H1 (cell line): ENCODE measurements around the gene CIB4. TPM values are rescaled to one million over a fixed set of nuclear protein-coding genes. Genes with fewer than 3 reads are reported as not detected.

ENCODE experiments used
- CTCF ChIA-PET: fragments of 300-600 bp; sonication (Branson Sonifier 250); formaldehyde crosslinking; loops from one replicate; lab custom pipeline; 2021; ENCODE audit not compliant: partially characterized antibody; lab: Charles Lee
- POLR2A ChIA-PET: fragments of 300-600 bp; sonication (Branson Sonifier 250); formaldehyde crosslinking; loops from one replicate; lab custom pipeline; 2021; ENCODE audit warnings: inconsistent platforms; ENCODE audit not compliant: partially characterized antibody; lab: Charles Lee
- DNase-seq, 2 experiments: peaks; one replicate each; pipeline versions ENCODE4 v3.0.0 to v3.0.0-alpha.2; 2010 to 2022; ENCODE audit warnings: low spot score in 2 of 2, low read depth in 1 of 2, mixed read lengths in 1 of 2
- FAIRE-seq: peaks from 2 replicates; lab custom pipeline; 2011; peaks lifted over from hg19 to GRCh38; lab: Jason Lieb, UNC
- H2AFZ ChIP-seq: 2 replicates; pipeline ENCODE4 v1.8.1; 2012; ENCODE audit warnings: low read length, inconsistent platforms
- H2AK5ac ChIP-seq: 2 replicates; pipeline ENCODE4 v1.6.1; 2013; ENCODE audit warnings: low read depth, low read length
- H2BK120ac ChIP-seq: replicated peaks from 2 replicates; pipeline ENCODE3; 2013; ENCODE audit warnings: low read depth, low read length, inconsistent platforms
- H2BK12ac ChIP-seq: 2 replicates; pipeline ENCODE4 v1.6.1; 2013; ENCODE audit warnings: low read depth, low read length
- H2BK15ac ChIP-seq: 2 replicates; pipeline ENCODE4 v1.6.1; 2013; ENCODE audit warnings: low read length
- H2BK20ac ChIP-seq: 2 replicates; pipeline ENCODE4 v1.6.1; 2013; ENCODE audit warnings: low read length
- H2BK5ac ChIP-seq: 2 replicates; pipeline ENCODE4 v1.6.1; 2013; ENCODE audit warnings: low read depth, low read length
- H3K14ac ChIP-seq: 2 replicates; pipeline ENCODE4 v1.6.1; 2013; ENCODE audit warnings: inconsistent platforms; ENCODE audit not compliant: insufficient read length
- H3K18ac ChIP-seq: 2 replicates; pipeline ENCODE4 v1.6.1; 2013; ENCODE audit warnings: low read length; ENCODE audit errors: extremely low read depth
- H3K23ac ChIP-seq: 2 replicates; pipeline ENCODE4 v1.6.1; 2013; ENCODE audit warnings: inconsistent platforms; ENCODE audit not compliant: insufficient read length
- H3K23me2 ChIP-seq: 2 replicates; pipeline ENCODE4 v1.6.1; 2013; ENCODE audit warnings: low read depth, low read length
- H3K27ac ChIP-seq: 2 replicates; pipeline ENCODE4 v1.6.1; 2011; ENCODE audit warnings: low read depth, low read length, inconsistent platforms
- H3K27me3 ChIP-seq, 4 experiments: replicated peaks in 1 of 4; 1 replicate in 1 of 4; 2 replicates in 3 of 4; pipeline versions ENCODE4 v1.6.1 to v1.8.1; 2011 to 2013; ENCODE audit warnings: low read length in 3 of 4, mild to moderate bottlenecking in 3 of 4, inconsistent platforms in 2 of 4, mixed read lengths in 2 of 4, moderate library complexity in 1 of 4; ENCODE audit not compliant: control insufficient read depth in 3 of 4, insufficient read depth in 3 of 4; ENCODE audit errors: extremely low read depth in 1 of 4
- H3K36me3 ChIP-seq, 4 experiments: 2 replicates each; pipeline versions ENCODE4 v1.6.1 to v1.8.1; 2011 to 2013; ENCODE audit warnings: mild to moderate bottlenecking in 4 of 4, low read length in 3 of 4, moderate library complexity in 2 of 4, control low read depth in 1 of 4, inconsistent platforms in 1 of 4; ENCODE audit not compliant: insufficient read depth in 4 of 4, control insufficient read depth in 2 of 4
- H3K4ac ChIP-seq: replicated peaks from 2 replicates; pipeline ENCODE3; 2013; ENCODE audit warnings: low read length, low read depth, mixed read lengths, inconsistent platforms; ENCODE audit not compliant: insufficient read length
- H3K4me1 ChIP-seq, 4 experiments: replicated peaks in 1 of 4; 1 replicate in 1 of 4; 2 replicates in 3 of 4; pipeline versions ENCODE4 v1.6.1 to v1.8.1; 2011 to 2013; ENCODE audit warnings: low read length in 3 of 4, inconsistent platforms in 2 of 4, mixed read lengths in 1 of 4; ENCODE audit not compliant: insufficient read depth in 4 of 4, control insufficient read depth in 3 of 4
- H3K4me2 ChIP-seq, 2 experiments: 2 replicates each; pipeline versions ENCODE4 v1.6.1 to v1.8.1; 2011 to 2013; ENCODE audit warnings: low read depth in 2 of 2, low read length in 2 of 2, control low read depth in 1 of 2, inconsistent platforms in 1 of 2, mild to moderate bottlenecking in 1 of 2; ENCODE audit not compliant: insufficient read depth in 1 of 2
- H3K4me3 ChIP-seq, 4 experiments: fragments of 200-600, 300-600 bp in 1 of 4; sonication (generic), shearing (Covaris generic), sonication (Bioruptor Twin) in 1 of 4; 2 replicates each; pipeline versions ENCODE4 v1.5.1 to v1.8.1; 2011 to 2016; ENCODE audit warnings: low read length in 4 of 4, low read depth in 3 of 4, control low read depth in 2 of 4, inconsistent platforms in 2 of 4, mild to moderate bottlenecking in 2 of 4, mixed read lengths in 1 of 4, moderate library complexity in 1 of 4; ENCODE audit not compliant: insufficient read depth in 2 of 4; ENCODE audit errors: extremely low read depth in 1 of 4
- H3K56ac ChIP-seq: replicated peaks from 2 replicates; pipeline ENCODE3; 2013; ENCODE audit warnings: low read depth, mild to moderate bottlenecking, mixed read lengths, low read length, inconsistent platforms; ENCODE audit not compliant: insufficient read length
- H3K79me1 ChIP-seq: 2 replicates; pipeline ENCODE4 v1.6.1; 2013; ENCODE audit warnings: low read depth, low read length, control low read depth
- H3K79me2 ChIP-seq, 2 experiments: 2 replicates each; pipeline versions ENCODE4 v1.6.1 to v1.8.1; 2012 to 2013; ENCODE audit warnings: low read length in 2 of 2, mild to moderate bottlenecking in 2 of 2, inconsistent platforms in 1 of 2; ENCODE audit not compliant: insufficient read depth in 2 of 2, control insufficient read depth in 1 of 2
- H3K9ac ChIP-seq, 4 experiments: replicated peaks in 1 of 4; 1 replicate in 1 of 4; 2 replicates in 3 of 4; pipeline versions ENCODE4 v1.6.1 to v1.8.1; 2011 to 2013; ENCODE audit warnings: low read depth in 3 of 4, low read length in 3 of 4, control low read depth in 2 of 4, mild to moderate bottlenecking in 2 of 4, moderate library complexity in 2 of 4, inconsistent platforms in 1 of 4; ENCODE audit errors: extremely low read depth in 1 of 4
- H3K9me3 ChIP-seq, 2 experiments: 2 replicates each; pipeline versions ENCODE4 v1.6.1 to v1.8.1; 2012 to 2013; ENCODE audit warnings: mild to moderate bottlenecking in 2 of 2, moderate library complexity in 2 of 2, control low read depth in 1 of 2, inconsistent platforms in 1 of 2, low read depth in 1 of 2, low read length in 1 of 2, mixed read lengths in 1 of 2; ENCODE audit not compliant: insufficient read depth in 2 of 2
- H4K20me1 ChIP-seq, 2 experiments: replicated peaks in 1 of 2; 2 replicates each; pipeline versions ENCODE3 to v1.8.1; 2011 to 2013; ENCODE audit warnings: inconsistent platforms in 2 of 2, low read length in 2 of 2, mild to moderate bottlenecking in 1 of 2; ENCODE audit not compliant: insufficient read depth in 2 of 2, control insufficient read depth in 1 of 2
- H4K5ac ChIP-seq: 2 replicates; pipeline ENCODE4 v1.6.1; 2013; ENCODE audit warnings: low read length, low read depth, mixed read lengths, inconsistent platforms; ENCODE audit not compliant: insufficient read length
- H4K8ac ChIP-seq: 2 replicates; pipeline ENCODE4 v1.8.0; 2013; ENCODE audit warnings: mild to moderate bottlenecking, moderate library complexity, low read length, inconsistent platforms; ENCODE audit not compliant: insufficient read depth; ENCODE audit errors: extremely low read depth
- H4K91ac ChIP-seq: replicated peaks from 2 replicates; pipeline ENCODE3; 2013; ENCODE audit warnings: low read length, mixed read lengths, inconsistent platforms; ENCODE audit not compliant: insufficient read length
- CBX5 ChIP-seq: fragments of 300-800, 300-1000 bp; sonication (generic); IDR thresholded peaks from 2 replicates; pipeline ENCODE4 v1.7.1; 2016; ENCODE audit warnings: antibody characterized with exemption, low read length, low read depth
- KDM1A ChIP-seq: fragments of 200-600, 300-600 bp; sonication (generic); IDR thresholded peaks from 2 replicates; pipeline ENCODE4 v1.7.1; 2016; ENCODE audit warnings: mild to moderate bottlenecking, low read length, borderline replicate concordance
- TEAD4 ChIP-seq: IDR thresholded peaks from 2 replicates; pipeline ENCODE4 v1.6.1; 2012; ENCODE audit warnings: low read depth, low read length, inconsistent platforms, mixed read lengths
- WGBS, 2 experiments: shearing (Covaris generic) in 1 of 2; methylation state at CpG; one replicate each; pipeline versions ENCODE4 v1.1.6 to v1.1.7; 2013 to 2015; ENCODE audit warnings: low lambda C conversion rate in 2 of 2, mixed read lengths in 2 of 2, inconsistent platforms in 1 of 2, low coverage in 1 of 2, missing lambda C conversion rate in 1 of 2; ENCODE audit not compliant: insufficient replicate concordance in 2 of 2, insufficient coverage in 1 of 2, insufficient read length in 1 of 2; ENCODE audit errors: extremely low coverage in 1 of 2, missing lambda C conversion rate in 1 of 2; 5-methylcytosine and 5-hydroxymethylcytosine counted together
- polyA plus RNA-seq, 7 experiments: library from polyadenylated mRNA; depleted of rRNA in 3 of 7; stranded (reverse) in 5 of 7; unstranded in 2 of 7; fragments of >200 nt in 5 of 7; fragments of 200-250 nt in 2 of 7; gene quantifications; 1 replicate in 5 of 7; 2 replicates in 1 of 7; 4 replicates in 1 of 7; pipeline versions ENCODE4 v1.2.1 to v1.2.3, GENCODE V29; 2011 to 2013; ENCODE audit warnings: missing spikeins in 2 of 7, mixed read lengths in 2 of 7
- total RNA-seq: library from RNA; stranded (reverse); fragmentation: NEBNext Ultra II Directional; extraction: Animal tissue kit (Norgen Biotek cat#: 25700); gene quantifications from 2 replicates; pipeline ENCODE4 v1.2.1, GENCODE V29; 2021

Gene CIB4
- total and polyA plus RNA-seq, 2 of the 8 experiments (the other 6 are each of a cell fraction or from before 2014, with no cell fraction given), result not detected

- Histone ChIP-seq H2AFZ (no peak overlapping the region), H2BK5ac (no peak overlapping the region), H3K27me3 (no peaks in the 10 kb centered on the region; a peak in 1 of 7 replicates), H4K5ac (no peak overlapping the region), H4K91ac (no peak overlapping the region), H4K20me1 (no peaks in the 10 kb centered on the region), H3K79me2 (no peaks in the 10 kb centered on the region), H3K4ac (no peak overlapping the region), H3K4me2 (no peak overlapping the region), H3K23me2 (no peaks in the 10 kb centered on the region), H3K27ac (no peak overlapping the region), H4K8ac (no peak overlapping the region), H2BK15ac (no peak overlapping the region), H2BK20ac (no peak overlapping the region), H3K18ac (no peak overlapping the region), H2BK120ac (no peak overlapping the region), H3K79me1 (no peaks in the 10 kb centered on the region), H3K9ac (no peak overlapping the region), H3K23ac (no peak overlapping the region), H3K14ac (no peak overlapping the region), H3K9me3 (no peaks in the 10 kb centered on the region), H3K56ac (no peak overlapping the region), H3K36me3 (no peaks in the 10 kb centered on the region), H2AK5ac (no peak overlapping the region), H2BK12ac (no peak overlapping the region), H3K4me3 (no peak overlapping the region), H3K4me1 (no peaks in the 10 kb centered on the region; a peak in 1 of 7 replicates)
- ChIA-PET POLR2A (interaction anchor here (1.0 kb wide), 1 partner anchor 51 kb away, joined by 3 read pairs; no protein-coding TSS in a partner anchor), CTCF (interaction anchor here (0.5 to 2.1 kb wide), 6 partner anchors 57 to 157 kb away, joined by 3 to 4 read pairs (median 4); no protein-coding TSS in a partner anchor)
- TF ChIP-seq KDM1A (peak; percentile 65; the same call in 1 of the 2 replicates), CBX5 (no peak), TEAD4 (peak; percentile 79)
- 89% methylated on average over 11 of the region's 11 CpGs; no CpG with 5 or more reads in 1 of the 2 experiments for WGBS, 2 experiments
- DNase-seq, result no peak
- no peak for FAIRE-seq
These were observed 31.1 kb upstream of the CIB4 start for GRCh38 chr2:26672112-26672817.
